Limb (tissue), 2 donors: Measurements from ENCODE around the gene UBE2N.

Experiments
- DNase-seq, 2 donors: peaks; one replicate each; pipeline ENCODE4 v3.0.0-alpha.2; 2016; ENCODE audit errors: extremely low spot score in 2 of 2

The UBE2N gene

GRCh38 chr12:93358058-93358457, 83.7 kb downstream of the UBE2N start:
- DNase-seq: no peak

GRCh38 chr12:93356214-93356613, 85.5 kb downstream of the UBE2N start:
- no peak for DNase-seq
